Parathyroid adenoma (tissue), 2 donors: ENCODE measurements around the gene SUPV3L1.

Experiments
- H2AFZ ChIP-seq: fragments of 300-600 bp; sonication (generic); one replicate; pipeline ENCODE4 v1.7.0; 2017; ENCODE audit warnings: antibody characterized with exemption, mild to moderate bottlenecking
- H3K27ac ChIP-seq: fragments of 300-600 bp; sonication (generic); one replicate; pipeline ENCODE4 v1.7.0; 2017
- H3K27me3 ChIP-seq: fragments of 300-600 bp; sonication (generic); one replicate; pipeline ENCODE4 v1.7.0; 2017; ENCODE audit warnings: low read length; ENCODE audit not compliant: control insufficient read depth, insufficient read depth
- H3K36me3 ChIP-seq: fragments of 300-600 bp; sonication (generic); one replicate; pipeline ENCODE4 v1.7.0; 2017; ENCODE audit warnings: low read length; ENCODE audit not compliant: control insufficient read depth, insufficient read depth
- H3K4me1 ChIP-seq: fragments of 300-600 bp; sonication (generic); one replicate; pipeline ENCODE4 v1.7.0; 2017; ENCODE audit warnings: control low read depth
- H3K4me2 ChIP-seq: fragments of 300-600 bp; sonication (generic); one replicate; pipeline ENCODE4 v1.7.0; 2017; ENCODE audit warnings: low read length
- H3K4me3 ChIP-seq: fragments of 300-600 bp; sonication (generic); one replicate; pipeline ENCODE4 v1.7.0; 2017; ENCODE audit warnings: low read depth, low read length
- H3K79me2 ChIP-seq: fragments of 300-600 bp; sonication (generic); one replicate; pipeline ENCODE4 v1.7.0; 2017; ENCODE audit warnings: control low read depth
- H3K9ac ChIP-seq: fragments of 300-600 bp; sonication (generic); one replicate; pipeline ENCODE4 v1.7.0; 2017; ENCODE audit warnings: mild to moderate bottlenecking
- H3K9me3 ChIP-seq: fragments of 300-600 bp; sonication (generic); one replicate; pipeline ENCODE4 v1.7.0; 2017; ENCODE audit warnings: low read length; ENCODE audit not compliant: control insufficient read depth
- CTCF ChIP-seq: fragments of 300-600 bp; sonication (generic); IDR thresholded peaks from one replicate; pipeline ENCODE4 v1.7.0; 2017; ENCODE audit warnings: antibody characterized with exemption, mild to moderate bottlenecking
- donor health status: primary hyperparathyroidism.

Gene SUPV3L1

GRCh38 chr10:69218831-69219230, 38.8 kb downstream of the SUPV3L1 start:
- Histone ChIP-seq H2AFZ (no peak overlapping the region), H3K79me2 (peaks cover 2% of the 10 kb centered on the region), H3K9ac (no peak overlapping the region), H3K27ac (no peak overlapping the region), H3K9me3 (no peaks in the 10 kb centered on the region), H3K4me2 (no peak overlapping the region), H3K27me3 (no peaks in the 10 kb centered on the region), H3K4me1 (peaks cover 20% of the 10 kb centered on the region), H3K36me3 (no peaks in the 10 kb centered on the region), H3K4me3 (no peak overlapping the region)
- TF ChIP-seq CTCF: no peak

GRCh38 chr10:69220041-69220451, 40.0 kb downstream of the SUPV3L1 start, which contains the start of gene HKDC1:
Gene HKDC1, plus strand, starts transcription at chr10:69220332. Its CDS starts 104 bp downstream, at chr10:69220436.
- Histone ChIP-seq H3K36me3 (no peaks in the 10 kb centered on the region), H3K4me2 (no peak within 1 kb of the TSS), H3K9me3 (no peaks in the 10 kb centered on the region), H3K4me1 (peaks cover 15% of the 10 kb centered on the region), H3K4me3 (no peak within 1 kb of the TSS), H3K9ac (no peak within 1 kb of the TSS), H3K27ac (peak within 1 kb of the TSS; percentile 22), H2AFZ (peak within 1 kb of the TSS; percentile 57), H3K27me3 (no peaks in the 10 kb centered on the region), H3K79me2 (peaks cover 2% of the 10 kb centered on the region)
- no peak for TF ChIP-seq CTCF

- no peaks in the 10 kb centered on the region for H3K36me3 ChIP-seq
- no peak overlapping the region for H3K27ac ChIP-seq
- no peak overlapping the region for H3K4me3 ChIP-seq
- no peaks in the 10 kb centered on the region for H3K9me3 ChIP-seq
- H3K4me2 ChIP-seq: no peak overlapping the region
- H3K79me2 ChIP-seq: peaks cover 2% of the 10 kb centered on the region
- H3K9ac ChIP-seq: no peak overlapping the region
- peak overlapping the region; percentile 57 for H2AFZ ChIP-seq
- H3K4me1 ChIP-seq: peaks cover 15% of the 10 kb centered on the region
- no peaks in the 10 kb centered on the region for H3K27me3 ChIP-seq
- no peak for TF ChIP-seq CTCF
Observed at GRCh38 chr10:69220507-69220906, 40.5 kb downstream of the SUPV3L1 start.

GRCh38 chr10:69222157-69223027, 42.4 kb downstream of the SUPV3L1 start:
- TF ChIP-seq CTCF: peak; percentile 67
- Histone ChIP-seq H3K9ac (no peak overlapping the region), H3K4me2 (no peak overlapping the region), H3K4me3 (no peak overlapping the region), H3K27ac (no peak overlapping the region), H3K9me3 (no peaks in the 10 kb centered on the region), H3K79me2 (peaks cover 2% of the 10 kb centered on the region), H2AFZ (peak overlapping the region; percentile 51), H3K4me1 (peaks cover 5% of the 10 kb centered on the region), H3K27me3 (no peaks in the 10 kb centered on the region), H3K36me3 (no peaks in the 10 kb centered on the region)

- H3K9ac ChIP-seq: no peak overlapping the region
Observed at GRCh38 chr10:69223028-69223342, 43.0 kb downstream of the SUPV3L1 start.

More at GRCh38 chr10:69223028-69223342, 43.0 kb downstream of the SUPV3L1 start:
- Histone ChIP-seq H3K79me2 (peaks cover 2% of the 10 kb centered on the region), H3K4me1 (peaks cover 5% of the 10 kb centered on the region), H3K27ac (no peak overlapping the region), H3K9me3 (no peaks in the 10 kb centered on the region), H3K4me2 (no peak overlapping the region), H3K27me3 (no peaks in the 10 kb centered on the region), H3K4me3 (no peak overlapping the region), H3K36me3 (no peaks in the 10 kb centered on the region), H2AFZ (no peak overlapping the region)
- TF ChIP-seq CTCF: no peak
